HEK293 (cell line): Measurements from ENCODE around the gene UBL7.

Experiments used
- ZNF274 ChIP-seq, 2 experiments: fragments of 200-500 bp in 1 of 2; fragments of 450-650 bp in 1 of 2; sonication (Bioruptor generic) in 1 of 2; formaldehyde crosslinking in 1 of 2; IDR thresholded peaks; 2 replicates each; pipeline versions ENCODE4 v1.5.1 to v1.6.1; 2014 to 2016; ENCODE audit warnings: borderline replicate concordance in 1 of 2, inconsistent platforms in 1 of 2, low read length in 1 of 2, missing biosample characterization in 1 of 2, missing genetic modification characterization in 1 of 2
- ZNF555 ChIP-seq: fragments of 450-650 bp; formaldehyde crosslinking; conservative IDR thresholded peaks from 2 replicates; pipeline ENCODE4 v1.5.1; 2017; ENCODE audit warnings: missing biosample characterization, mild to moderate bottlenecking, missing genetic modification characterization, inconsistent platforms
- TF ChIP-seq, protein P1 (sequence below): fragments of 450-650 bp; formaldehyde crosslinking; IDR thresholded peaks from 2 replicates; pipeline ENCODE4 v1.5.1; 2016; ENCODE audit warnings: missing biosample characterization, missing genetic modification characterization
- TF ChIP-seq, protein P2 (sequence below): fragments of 450-650 bp; formaldehyde crosslinking; IDR thresholded peaks from 2 replicates; pipeline ENCODE4 v1.5.1; 2016; ENCODE audit warnings: missing biosample characterization, missing genetic modification characterization

DNA sequence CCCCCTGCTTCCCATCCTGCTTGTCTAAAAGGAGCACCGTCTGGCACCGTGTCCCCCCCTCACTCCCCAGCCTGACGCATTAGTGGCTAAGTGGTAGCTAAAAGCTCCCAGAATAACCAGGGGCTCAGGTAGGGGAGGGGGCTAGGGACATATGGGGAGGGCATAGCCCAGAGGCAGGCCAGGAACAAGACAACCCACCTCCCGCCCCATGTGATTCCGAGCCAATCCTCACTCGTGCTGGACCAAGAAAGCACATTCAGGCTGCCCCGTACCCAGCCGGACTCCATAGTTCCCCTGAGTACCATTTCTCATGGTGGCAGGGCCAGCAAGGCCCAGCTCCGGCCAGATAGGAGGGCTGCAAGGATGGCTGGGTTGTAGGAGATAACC, 38.7 kb downstream of the UBL7 start:
- TF ChIP-seq, protein P1, sequence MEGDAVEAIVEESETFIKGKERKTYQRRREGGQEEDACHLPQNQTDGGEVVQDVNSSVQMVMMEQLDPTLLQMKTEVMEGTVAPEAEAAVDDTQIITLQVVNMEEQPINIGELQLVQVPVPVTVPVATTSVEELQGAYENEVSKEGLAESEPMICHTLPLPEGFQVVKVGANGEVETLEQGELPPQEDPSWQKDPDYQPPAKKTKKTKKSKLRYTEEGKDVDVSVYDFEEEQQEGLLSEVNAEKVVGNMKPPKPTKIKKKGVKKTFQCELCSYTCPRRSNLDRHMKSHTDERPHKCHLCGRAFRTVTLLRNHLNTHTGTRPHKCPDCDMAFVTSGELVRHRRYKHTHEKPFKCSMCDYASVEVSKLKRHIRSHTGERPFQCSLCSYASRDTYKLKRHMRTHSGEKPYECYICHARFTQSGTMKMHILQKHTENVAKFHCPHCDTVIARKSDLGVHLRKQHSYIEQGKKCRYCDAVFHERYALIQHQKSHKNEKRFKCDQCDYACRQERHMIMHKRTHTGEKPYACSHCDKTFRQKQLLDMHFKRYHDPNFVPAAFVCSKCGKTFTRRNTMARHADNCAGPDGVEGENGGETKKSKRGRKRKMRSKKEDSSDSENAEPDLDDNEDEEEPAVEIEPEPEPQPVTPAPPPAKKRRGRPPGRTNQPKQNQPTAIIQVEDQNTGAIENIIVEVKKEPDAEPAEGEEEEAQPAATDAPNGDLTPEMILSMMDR (tag by site-specific recombination) = no peak
- TF ChIP-seq ZNF274 (IDR thresholded peaks at IDR 0.05; ENCODE audit: low read length) = no peak
- TF ChIP-seq ZNF274 (tag by site-specific recombination; IDR thresholded peaks at IDR 0.05; ENCODE audit: borderline replicate concordance) = no peak
- TF ChIP-seq ZNF555 (tag by site-specific recombination) = no peak
- TF ChIP-seq, protein P2, sequence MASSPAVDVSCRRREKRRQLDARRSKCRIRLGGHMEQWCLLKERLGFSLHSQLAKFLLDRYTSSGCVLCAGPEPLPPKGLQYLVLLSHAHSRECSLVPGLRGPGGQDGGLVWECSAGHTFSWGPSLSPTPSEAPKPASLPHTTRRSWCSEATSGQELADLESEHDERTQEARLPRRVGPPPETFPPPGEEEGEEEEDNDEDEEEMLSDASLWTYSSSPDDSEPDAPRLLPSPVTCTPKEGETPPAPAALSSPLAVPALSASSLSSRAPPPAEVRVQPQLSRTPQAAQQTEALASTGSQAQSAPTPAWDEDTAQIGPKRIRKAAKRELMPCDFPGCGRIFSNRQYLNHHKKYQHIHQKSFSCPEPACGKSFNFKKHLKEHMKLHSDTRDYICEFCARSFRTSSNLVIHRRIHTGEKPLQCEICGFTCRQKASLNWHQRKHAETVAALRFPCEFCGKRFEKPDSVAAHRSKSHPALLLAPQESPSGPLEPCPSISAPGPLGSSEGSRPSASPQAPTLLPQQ (tag by site-specific recombination) = no peak
